K562 (cell line): ENCODE results near the gene SNX9. TPM values are rescaled to one million over a fixed set of nuclear protein-coding genes. Genes with fewer than 3 reads are reported as not detected.

Source experiments
- ARID1B ChIP-seq: fragments of 450-650 bp; IDR thresholded peaks from 2 replicates; pipeline ENCODE4 v1.6.1; 2016; ENCODE audit warnings: antibody characterized with exemption, mild to moderate bottlenecking, inconsistent platforms
- BCOR ChIP-seq: fragments of 450-650 bp; IDR thresholded peaks from 2 replicates; pipeline ENCODE4 v1.6.1; 2016
- HDAC8 ChIP-seq: fragments of 450-650 bp; IDR thresholded peaks from 2 replicates; pipeline ENCODE4 v1.6.1; 2016; ENCODE audit warnings: mild to moderate bottlenecking, missing genetic modification characterization, moderate library complexity, missing compliant biosample characterization
- KDM2B ChIP-seq: fragments of 250-450 bp; sonication (Bioruptor Pico); IDR thresholded peaks from 2 replicates; pipeline ENCODE4 v1.8.0; 2021; ENCODE audit warnings: mild to moderate bottlenecking, moderate library complexity
- LEF1 ChIP-seq: fragments of 450-650 bp; IDR thresholded peaks from 2 replicates; pipeline ENCODE4 v1.6.1; 2016; ENCODE audit warnings: mild to moderate bottlenecking
- PHB2 ChIP-seq: fragments of 450-650 bp; IDR thresholded peaks from 2 replicates; pipeline ENCODE4 v1.6.1; 2017; ENCODE audit warnings: low read depth
- PRDM10 ChIP-seq: fragments of 450-650 bp; IDR thresholded peaks from 2 replicates; pipeline ENCODE4 v1.6.1; 2018; ENCODE audit not compliant: partially characterized antibody
- PRMT5 ChIP-seq: sonication (generic); formaldehyde crosslinking; IDR thresholded peaks from 2 replicates; pipeline ENCODE4 v1.5.0; 2020; ENCODE audit warnings: missing genetic modification reagents
- RAD21 ChIP-seq, 2 experiments: fragments of 250-450 bp in 1 of 2; fragments of 450-650 bp in 1 of 2; sonication (Bioruptor Pico) in 1 of 2; formaldehyde crosslinking in 1 of 2; IDR thresholded peaks in 1 of 2; conservative IDR thresholded peaks in 1 of 2; 2 replicates each; pipeline versions ENCODE4 v1.4.0 to v1.8.0; 2020 to 2022; ENCODE audit warnings: mild to moderate bottlenecking in 2 of 2, moderate library complexity in 1 of 2
- RBM14 ChIP-seq: fragments of 200-400 bp; formaldehyde crosslinking; IDR thresholded peaks from 2 replicates; pipeline ENCODE4 v1.6.1; 2018; ENCODE audit warnings: low read depth, mild to moderate bottlenecking, low read length, moderate library complexity, borderline replicate concordance; ENCODE audit not compliant: insufficient read depth
- RFX5 ChIP-seq: IDR thresholded peaks from 2 replicates; pipeline ENCODE4 v1.6.1; 2011; ENCODE audit warnings: low read depth, mild to moderate bottlenecking, improper control_type of control experiment, low read length
- SNAPC5 ChIP-seq: fragments of 250-450 bp; sonication (Bioruptor Pico); IDR thresholded peaks from 2 replicates; pipeline ENCODE4 v1.8.0; 2021; ENCODE audit warnings: moderate library complexity, mild to moderate bottlenecking, inconsistent platforms
- SP1 ChIP-seq: sonication (generic); formaldehyde crosslinking; IDR thresholded peaks from 2 replicates; pipeline ENCODE4 v1.8.1; 2022; ENCODE audit warnings: mild to moderate bottlenecking, missing genetic modification reagents
- TSC22D4 ChIP-seq: fragments of 450-650 bp; IDR thresholded peaks from 2 replicates; pipeline ENCODE4 v1.6.1; 2016; ENCODE audit warnings: missing genetic modification characterization, missing biosample characterization, control low read depth
- ZKSCAN3 ChIP-seq: fragments of 250-450 bp; sonication (Bioruptor Pico); IDR thresholded peaks from 2 replicates; pipeline ENCODE4 v1.4.0; 2020
- ZKSCAN8 ChIP-seq: fragments of 200-800 bp; sonication (Bioruptor generic); IDR thresholded peaks from 2 replicates; pipeline ENCODE4 v1.6.1; 2016; ENCODE audit warnings: missing genetic modification characterization, missing compliant biosample characterization
- ZNF324 ChIP-seq: fragments of 250-450 bp; sonication (Bioruptor Pico); IDR thresholded peaks from 2 replicates; pipeline ENCODE4 v1.4.0; 2020; ENCODE audit warnings: mild to moderate bottlenecking
- ZNF347 ChIP-seq: fragments of 450-650 bp; formaldehyde crosslinking; IDR thresholded peaks from 2 replicates; pipeline ENCODE4 v1.4.0; 2020; ENCODE audit warnings: low read depth, mild to moderate bottlenecking, moderate library complexity
- ZNF444 ChIP-seq: fragments of 250-450 bp; sonication (Bioruptor Pico); IDR thresholded peaks from 2 replicates; pipeline ENCODE4 v1.4.0; 2020; ENCODE audit warnings: mild to moderate bottlenecking, moderate library complexity
- ZNF77 ChIP-seq: fragments of 250-450 bp; sonication (Bioruptor Pico); IDR thresholded peaks from 2 replicates; pipeline ENCODE4 v1.5.0; 2020
- ZNF830 ChIP-seq: fragments of 250-450 bp; sonication (Bioruptor Pico); IDR thresholded peaks from 2 replicates; pipeline ENCODE4 v1.5.0; 2021; ENCODE audit warnings: mild to moderate bottlenecking
- polyA plus RNA-seq, 8 experiments: library from polyadenylated mRNA; depleted of rRNA in 4 of 8; stranded (reverse) in 5 of 8; unstranded in 3 of 8; fragments of >200 nt; fragmentation: Nextera tagmentation in 2 of 8; fragmentation: Illumina TruSeq in 1 of 8; extraction: Ambion mirVana in 2 of 8; extraction: Trizol in 1 of 8; gene quantifications; 2 replicates each; pipeline versions ENCODE4 v1.2.1 to v1.2.3, GENCODE V29; 2011 to 2014; ENCODE audit warnings: inconsistent platforms in 1 of 8, missing spikeins in 1 of 8
- total RNA-seq, 7 experiments: library from RNA; depleted of rRNA in 6 of 7; stranded (reverse); fragments of >200 nt in 6 of 7; fragmentation: Illumina TruSeq in 2 of 7; extraction: Trizol in 2 of 7; gene quantifications; 2 replicates each; pipeline versions ENCODE4 v1.2.1 to v1.2.3, GENCODE V29; 2011 to 2021; ENCODE audit warnings: low replicate concordance in 1 of 7
- TF ChIP-seq, protein P1 (sequence below): fragments of 450-650 bp; IDR thresholded peaks from 2 replicates; pipeline ENCODE4 v1.6.1; 2017; ENCODE audit warnings: mild to moderate bottlenecking, moderate library complexity
- TF ChIP-seq, protein P2 (sequence below): fragments of 450-650 bp; formaldehyde crosslinking; IDR thresholded peaks from 2 replicates; pipeline ENCODE4 v1.4.0; 2022; ENCODE audit warnings: missing genetic modification characterization

SNX9 gene
- total and polyA plus RNA-seq, 9 of the 15 experiments (the other 6 are each of a cell fraction or from before 2014, with no cell fraction given), result 6.0 to 81.7 (median 57.1) TPM

DNA sequence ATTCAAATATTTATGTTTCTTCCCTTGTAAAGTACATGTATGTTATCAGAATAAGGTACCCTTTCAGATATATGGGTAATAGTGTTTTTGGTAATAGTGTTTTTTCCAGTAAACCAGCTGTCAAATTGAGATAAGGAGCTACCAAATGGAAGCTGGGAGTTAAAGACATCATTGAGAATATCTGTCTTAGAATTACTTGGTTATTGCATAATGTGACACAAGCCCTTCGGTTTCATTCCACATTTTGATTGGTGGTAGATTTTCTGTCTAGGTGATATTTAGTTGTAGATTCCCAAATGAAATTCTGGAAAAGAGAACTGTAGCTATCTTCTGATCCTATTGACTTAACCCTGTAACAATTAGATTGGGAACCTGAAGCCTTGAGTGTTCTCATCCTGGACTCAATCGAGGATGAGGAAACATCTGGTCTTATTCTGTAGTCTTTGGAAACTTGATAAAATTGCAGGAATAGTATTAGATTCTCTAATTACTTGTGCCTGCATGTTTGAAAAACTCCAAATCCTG is 83.6 kb downstream of the SNX9 start (continued):
- no peak for TF ChIP-seq SNAPC5 (CRISPR knock-in tag)
- TF ChIP-seq RFX5, result no peak
- no peak for TF ChIP-seq ZNF77 (CRISPR knock-in tag)
- no peak for TF ChIP-seq TSC22D4 (tag)
- no peak for TF ChIP-seq ZKSCAN8
- TF ChIP-seq, protein P1, sequence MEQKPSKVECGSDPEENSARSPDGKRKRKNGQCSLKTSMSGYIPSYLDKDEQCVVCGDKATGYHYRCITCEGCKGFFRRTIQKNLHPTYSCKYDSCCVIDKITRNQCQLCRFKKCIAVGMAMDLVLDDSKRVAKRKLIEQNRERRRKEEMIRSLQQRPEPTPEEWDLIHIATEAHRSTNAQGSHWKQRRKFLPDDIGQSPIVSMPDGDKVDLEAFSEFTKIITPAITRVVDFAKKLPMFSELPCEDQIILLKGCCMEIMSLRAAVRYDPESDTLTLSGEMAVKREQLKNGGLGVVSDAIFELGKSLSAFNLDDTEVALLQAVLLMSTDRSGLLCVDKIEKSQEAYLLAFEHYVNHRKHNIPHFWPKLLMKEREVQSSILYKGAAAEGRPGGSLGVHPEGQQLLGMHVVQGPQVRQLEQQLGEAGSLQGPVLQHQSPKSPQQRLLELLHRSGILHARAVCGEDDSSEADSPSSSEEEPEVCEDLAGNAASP, result no peak
- no peak for TF ChIP-seq ZNF324 (CRISPR knock-in tag)
- TF ChIP-seq RAD21 (CRISPR knock-in tag; conservative IDR thresholded peaks at IDR 0.05 in 1 of 2, IDR thresholded peaks at IDR 0.05 in 1 of 2), result peak in 1 of 2 experiments; percentile 13; a peak in 1 of 4 replicates
- 0 out of 2 replicates have a peak, but pooled peaks have one; percentile 40 for TF ChIP-seq SP1 (CRISPR knock-in tag)
- TF ChIP-seq ZNF347 (CRISPR knock-in tag), result no peak
- TF ChIP-seq LEF1, result peak; percentile 78; the same call in 1 of the 2 replicates
- no peak for TF ChIP-seq RBM14
- TF ChIP-seq, protein P2, sequence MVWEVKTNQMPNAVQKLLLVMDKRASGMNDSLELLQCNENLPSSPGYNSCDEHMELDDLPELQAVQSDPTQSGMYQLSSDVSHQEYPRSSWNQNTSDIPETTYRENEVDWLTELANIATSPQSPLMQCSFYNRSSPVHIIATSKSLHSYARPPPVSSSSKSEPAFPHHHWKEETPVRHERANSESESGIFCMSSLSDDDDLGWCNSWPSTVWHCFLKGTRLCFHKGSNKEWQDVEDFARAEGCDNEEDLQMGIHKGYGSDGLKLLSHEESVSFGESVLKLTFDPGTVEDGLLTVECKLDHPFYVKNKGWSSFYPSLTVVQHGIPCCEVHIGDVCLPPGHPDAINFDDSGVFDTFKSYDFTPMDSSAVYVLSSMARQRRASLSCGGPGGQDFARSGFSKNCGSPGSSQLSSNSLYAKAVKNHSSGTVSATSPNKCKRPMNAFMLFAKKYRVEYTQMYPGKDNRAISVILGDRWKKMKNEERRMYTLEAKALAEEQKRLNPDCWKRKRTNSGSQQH (CRISPR knock-in tag), result no peak
- no peak for TF ChIP-seq PRMT5 (CRISPR knock-in tag)
- TF ChIP-seq ZNF444 (CRISPR knock-in tag), result no peak
- no peak for TF ChIP-seq ZNF830 (CRISPR knock-in tag)
- no peak for TF ChIP-seq PHB2
- TF ChIP-seq ARID1B, result peak; percentile 96
- no peak for TF ChIP-seq PRDM10
- TF ChIP-seq ZKSCAN3 (CRISPR knock-in tag), result no peak
- TF ChIP-seq KDM2B, result no peak
- TF ChIP-seq HDAC8 (tag), result 0 out of 2 replicates have a peak, but pooled peaks have one; percentile 19
- TF ChIP-seq BCOR, result no peak
